Activated naive CD8-positive, alpha-beta T cell (primary cell): ENCODE results near the gene MRTFB.

Experiments
- H3K27ac Mint-ChIP-seq: one replicate; pipeline ENCODE4 v1.8.0; 2021; ENCODE audit warnings: mixed read lengths
- H3K27me3 Mint-ChIP-seq: one replicate; pipeline ENCODE4 v1.8.0; 2021; ENCODE audit warnings: mixed read lengths
- H3K36me3 Mint-ChIP-seq: one replicate; pipeline ENCODE4 v1.8.0; 2021; ENCODE audit warnings: mixed read lengths
- H3K4me1 Mint-ChIP-seq: one replicate; pipeline ENCODE4 v1.8.0; 2021; ENCODE audit warnings: low read depth, mixed read lengths
- H3K4me3 Mint-ChIP-seq: one replicate; pipeline ENCODE4 v1.8.0; 2021; ENCODE audit warnings: mild to moderate bottlenecking, mixed read lengths
- H3K9me3 Mint-ChIP-seq: one replicate; pipeline ENCODE4 v1.8.0; 2021; ENCODE audit warnings: low read depth, mixed read lengths

Gene MRTFB

GRCh38 chr16:14051103-14051729 is 19.9 kb upstream of the MRTFB start:
- H3K4me3 Mint-ChIP-seq: no peak overlapping the region
- no peaks in the 10 kb centered on the region for H3K4me1 Mint-ChIP-seq
- no peak overlapping the region for H3K27ac Mint-ChIP-seq
- no peaks in the 10 kb centered on the region for H3K9me3 Mint-ChIP-seq
- H3K27me3 Mint-ChIP-seq: peaks cover 5% of the 10 kb centered on the region
- no peaks in the 10 kb centered on the region for H3K36me3 Mint-ChIP-seq

DNA sequence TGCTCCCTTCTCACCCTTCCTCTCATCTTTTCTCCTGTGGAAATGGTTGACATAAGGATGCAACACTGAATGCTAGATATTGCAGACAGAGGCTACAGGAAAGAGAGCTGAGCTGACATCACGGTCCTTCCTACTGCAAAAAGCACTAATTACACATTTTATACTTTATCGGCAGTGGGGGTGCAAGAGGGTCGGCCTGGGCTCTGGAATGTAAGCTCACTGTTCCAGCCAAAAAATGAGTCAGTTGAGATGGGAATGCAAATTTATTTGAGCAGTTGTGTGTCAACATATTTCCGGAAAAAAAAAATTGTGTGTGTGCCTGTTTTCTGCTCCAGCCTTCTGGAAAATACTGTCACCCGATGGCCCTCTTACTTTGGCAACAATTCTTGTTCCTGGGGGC is 14.1 kb upstream of the MRTFB start:
- H3K4me1 Mint-ChIP-seq: no peaks in the 10 kb centered on the region
- peaks cover 2% of the 10 kb centered on the region for H3K27me3 Mint-ChIP-seq
- no peaks in the 10 kb centered on the region for H3K36me3 Mint-ChIP-seq
- no peak overlapping the region for H3K27ac Mint-ChIP-seq
- no peaks in the 10 kb centered on the region for H3K9me3 Mint-ChIP-seq
- no peak overlapping the region for H3K4me3 Mint-ChIP-seq

- Mint-ChIP-seq H3K4me3 (no peak overlapping the region), H3K4me1 (no peaks in the 10 kb centered on the region), H3K27me3 (peaks cover 2% of the 10 kb centered on the region), H3K9me3 (no peaks in the 10 kb centered on the region), H3K27ac (no peak overlapping the region), H3K36me3 (no peaks in the 10 kb centered on the region)
Observed at GRCh38 chr16:14057878-14058382, 13.2 kb upstream of the MRTFB start.

- H3K4me3 Mint-ChIP-seq: no peak overlapping the region
- no peaks in the 10 kb centered on the region for H3K36me3 Mint-ChIP-seq
- no peaks in the 10 kb centered on the region for H3K9me3 Mint-ChIP-seq
- H3K27me3 Mint-ChIP-seq: peaks cover 2% of the 10 kb centered on the region
- no peak overlapping the region for H3K27ac Mint-ChIP-seq
- H3K4me1 Mint-ChIP-seq: no peaks in the 10 kb centered on the region
Observed at GRCh38 chr16:14061732-14062259, 9.3 kb upstream of the MRTFB start.

DNA sequence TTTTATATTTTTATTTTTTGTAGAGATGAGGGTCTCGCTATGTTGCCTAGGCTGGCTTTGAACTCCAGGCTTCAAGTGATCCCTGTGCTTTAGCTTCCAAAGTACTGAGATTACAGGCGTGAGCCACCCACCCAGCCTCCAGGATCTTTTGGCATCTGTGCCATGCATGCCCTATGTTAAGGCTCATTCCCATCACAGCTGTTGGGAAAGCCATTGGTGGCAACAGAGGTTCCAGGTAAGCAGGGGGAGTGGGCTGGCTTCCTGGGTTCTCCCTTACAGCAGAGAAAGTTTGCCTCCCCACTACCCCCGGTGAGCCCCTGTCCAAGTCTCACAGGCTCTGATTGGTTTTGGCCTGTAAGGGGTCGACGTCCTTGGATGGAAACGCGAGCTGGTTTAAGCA is 8.9 kb upstream of the MRTFB start:
- peaks cover 2% of the 10 kb centered on the region for H3K27me3 Mint-ChIP-seq
- H3K36me3 Mint-ChIP-seq: no peaks in the 10 kb centered on the region
- H3K27ac Mint-ChIP-seq: no peak overlapping the region
- no peak overlapping the region for H3K4me3 Mint-ChIP-seq
- H3K9me3 Mint-ChIP-seq: no peaks in the 10 kb centered on the region
- no peaks in the 10 kb centered on the region for H3K4me1 Mint-ChIP-seq

DNA sequence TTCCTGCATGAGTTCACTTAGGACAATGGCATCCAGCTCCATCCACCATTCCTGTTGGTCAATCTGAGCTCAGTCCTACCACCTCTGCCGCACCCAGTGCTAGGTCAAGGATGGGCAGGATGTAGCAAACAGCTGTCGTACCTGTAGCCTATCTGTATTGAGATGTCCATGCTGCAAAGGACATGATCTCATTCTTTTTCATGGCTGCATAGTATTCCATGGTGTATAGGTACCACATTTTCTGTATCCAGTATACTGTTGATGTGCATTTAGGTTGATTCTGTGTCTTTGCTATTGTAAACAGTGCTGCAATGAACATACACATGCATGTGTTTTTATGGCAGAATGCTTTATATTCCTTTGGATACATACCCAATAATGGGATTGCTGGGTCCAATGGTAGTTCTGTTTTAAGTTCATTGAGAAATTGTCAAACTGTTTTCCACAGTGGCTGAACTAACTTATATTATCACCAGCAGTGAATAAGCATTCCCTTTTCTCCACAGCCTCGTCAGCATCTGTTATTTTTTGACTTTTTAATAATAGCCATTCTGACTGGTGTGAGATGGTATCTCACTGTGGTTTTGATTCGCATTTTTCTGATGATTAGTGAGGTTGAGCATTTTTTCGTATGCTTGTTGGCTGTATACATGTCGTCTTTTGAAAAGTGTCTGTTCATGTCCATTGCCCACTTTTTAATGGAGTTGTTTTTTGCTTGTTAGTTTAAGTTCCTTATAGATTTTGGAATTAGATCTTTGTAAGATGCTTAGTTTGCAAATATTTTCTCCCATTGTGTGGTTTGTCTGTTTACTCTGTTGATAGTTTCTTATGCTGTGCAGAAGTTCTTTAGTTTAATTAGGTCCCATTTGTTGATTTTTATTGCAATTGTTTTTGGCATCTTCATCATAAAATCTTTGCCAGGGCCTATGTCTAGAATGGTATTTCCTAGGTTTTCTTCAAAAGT is 7.2 kb upstream of the MRTFB start:
- H3K36me3 Mint-ChIP-seq: no peaks in the 10 kb centered on the region
- H3K4me1 Mint-ChIP-seq: no peaks in the 10 kb centered on the region
- H3K27ac Mint-ChIP-seq: no peak overlapping the region
- H3K4me3 Mint-ChIP-seq: no peak overlapping the region
- no peaks in the 10 kb centered on the region for H3K9me3 Mint-ChIP-seq
- peaks cover 4% of the 10 kb centered on the region for H3K27me3 Mint-ChIP-seq

GRCh38 chr16:14069818-14070217 is 1.3 kb upstream of the MRTFB start:
- Mint-ChIP-seq H3K27ac (peak overlapping the region; percentile 16), H3K4me1 (peaks cover 17% of the 10 kb centered on the region), H3K9me3 (no peaks in the 10 kb centered on the region), H3K4me3 (peak overlapping the region; percentile 87), H3K36me3 (no peaks in the 10 kb centered on the region), H3K27me3 (peaks cover 4% of the 10 kb centered on the region)

- H3K4me1 Mint-ChIP-seq: peaks cover 17% of the 10 kb centered on the region
- no peaks in the 10 kb centered on the region for H3K9me3 Mint-ChIP-seq
- H3K36me3 Mint-ChIP-seq: no peaks in the 10 kb centered on the region
- peak overlapping the region; percentile 81 for H3K27ac Mint-ChIP-seq
- H3K27me3 Mint-ChIP-seq: peaks cover 4% of the 10 kb centered on the region
- H3K4me3 Mint-ChIP-seq: peak overlapping the region; percentile 87
Observed at GRCh38 chr16:14070555-14070876, 603 bp upstream of the MRTFB start.

- Mint-ChIP-seq H3K4me1 (peaks cover 20% of the 10 kb centered on the region), H3K27ac (peak overlapping the region; percentile 90), H3K9me3 (no peaks in the 10 kb centered on the region), H3K36me3 (no peaks in the 10 kb centered on the region), H3K4me3 (peak overlapping the region; percentile 91), H3K27me3 (peaks cover 4% of the 10 kb centered on the region)
Observed at GRCh38 chr16:14071576-14072271, 605 bp downstream of the MRTFB start.

DNA sequence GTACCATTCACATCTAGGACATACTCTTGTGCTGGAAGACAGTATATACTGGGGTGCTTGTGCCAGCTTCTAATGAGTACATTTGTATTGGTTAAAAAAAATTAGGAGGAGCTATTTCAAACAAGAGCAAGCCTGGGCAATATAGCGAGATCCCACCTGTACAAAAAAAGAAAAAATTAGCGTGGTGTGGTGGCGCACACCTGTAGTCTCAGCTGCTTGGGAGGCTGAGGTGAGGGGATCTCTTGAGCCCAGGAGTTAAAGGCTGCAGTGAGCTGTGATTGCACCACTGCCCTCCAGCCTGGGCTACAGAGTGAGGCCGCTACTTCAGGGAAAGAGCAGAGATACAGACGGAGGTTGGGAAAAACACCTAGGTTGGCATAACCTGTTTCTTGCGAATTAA is 1.2 kb downstream of the MRTFB start:
- H3K4me3 Mint-ChIP-seq: peak overlapping the region; percentile 91
- peak overlapping the region; percentile 90 for H3K27ac Mint-ChIP-seq
- no peaks in the 10 kb centered on the region for H3K36me3 Mint-ChIP-seq
- H3K4me1 Mint-ChIP-seq: peaks cover 20% of the 10 kb centered on the region
- H3K9me3 Mint-ChIP-seq: no peaks in the 10 kb centered on the region
- H3K27me3 Mint-ChIP-seq: peaks cover 4% of the 10 kb centered on the region

DNA sequence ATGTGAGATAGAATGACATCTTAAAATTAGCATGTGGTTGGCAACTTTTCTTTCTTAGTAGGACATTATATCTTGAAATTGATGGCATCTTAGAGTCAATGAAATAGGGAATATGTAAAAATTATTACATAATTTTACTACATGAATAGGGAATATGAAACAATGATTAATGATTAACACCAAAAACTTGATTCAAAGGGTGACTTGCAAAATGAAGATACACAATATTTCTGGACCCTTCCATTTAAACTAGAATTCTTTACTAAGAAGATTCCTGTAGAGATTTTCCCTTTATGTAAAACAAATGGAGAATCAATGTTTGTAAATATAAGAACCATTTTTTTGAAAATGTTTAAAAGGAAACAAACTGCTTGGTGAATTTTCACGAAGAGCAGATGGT is 3.4 kb downstream of the MRTFB start:
- H3K9me3 Mint-ChIP-seq: no peaks in the 10 kb centered on the region
- H3K27ac Mint-ChIP-seq: no peak overlapping the region
- H3K4me1 Mint-ChIP-seq: peaks cover 23% of the 10 kb centered on the region
- no peaks in the 10 kb centered on the region for H3K27me3 Mint-ChIP-seq
- no peak overlapping the region for H3K4me3 Mint-ChIP-seq
- H3K36me3 Mint-ChIP-seq: peaks cover 4% of the 10 kb centered on the region

DNA sequence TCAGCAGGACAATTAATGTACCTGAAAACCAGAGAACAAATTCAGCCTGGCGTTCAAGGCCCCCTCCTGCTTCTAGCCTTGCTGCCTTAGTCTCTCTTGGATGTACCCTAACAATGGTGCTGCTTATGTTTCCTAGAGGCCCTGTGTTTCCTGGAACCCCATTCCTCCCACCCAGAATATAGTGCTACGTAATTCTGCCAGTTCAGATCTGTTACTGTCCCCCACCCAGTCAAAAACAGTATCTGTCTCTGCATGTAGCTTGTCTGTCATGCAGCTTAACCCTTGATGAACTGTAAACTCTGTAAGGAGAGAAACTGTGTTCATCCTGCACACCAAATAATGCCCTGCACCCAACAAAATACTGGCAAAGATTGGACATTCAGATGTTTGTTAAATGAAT is 6.8 kb downstream of the MRTFB start:
- Mint-ChIP-seq H3K27ac (no peak overlapping the region), H3K4me1 (peaks cover 11% of the 10 kb centered on the region), H3K9me3 (no peaks in the 10 kb centered on the region), H3K36me3 (peaks cover 18% of the 10 kb centered on the region), H3K4me3 (no peak overlapping the region), H3K27me3 (no peaks in the 10 kb centered on the region)

- Mint-ChIP-seq H3K4me3 (no peak overlapping the region), H3K9me3 (no peaks in the 10 kb centered on the region), H3K4me1 (peaks cover 6% of the 10 kb centered on the region), H3K27ac (no peak overlapping the region), H3K36me3 (peaks cover 17% of the 10 kb centered on the region), H3K27me3 (no peaks in the 10 kb centered on the region)
Observed at GRCh38 chr16:14086477-14086876, 15.4 kb downstream of the MRTFB start.

GRCh38 chr16:14087181-14087580 is 16.1 kb downstream of the MRTFB start:
- H3K4me1 Mint-ChIP-seq: peaks cover 9% of the 10 kb centered on the region
- peaks cover 13% of the 10 kb centered on the region for H3K36me3 Mint-ChIP-seq

More at GRCh38 chr16:14087181-14087580, 16.1 kb downstream of the MRTFB start:
- no peaks in the 10 kb centered on the region for H3K9me3 Mint-ChIP-seq
- no peak overlapping the region for H3K27ac Mint-ChIP-seq
- no peak overlapping the region for H3K4me3 Mint-ChIP-seq
- no peaks in the 10 kb centered on the region for H3K27me3 Mint-ChIP-seq
